H1 (cell line): ENCODE data around the gene DCP2. TPM values are rescaled to one million over a fixed set of nuclear protein-coding genes. Genes with fewer than 3 reads are reported as not detected.

Experiments
- CTCF ChIA-PET: fragments of 300-600 bp; sonication (Branson Sonifier 250); formaldehyde crosslinking; loops from one replicate; lab custom pipeline; 2021; ENCODE audit not compliant: partially characterized antibody; lab: Charles Lee
- POLR2A ChIA-PET: fragments of 300-600 bp; sonication (Branson Sonifier 250); formaldehyde crosslinking; loops from one replicate; lab custom pipeline; 2021; ENCODE audit warnings: inconsistent platforms; ENCODE audit not compliant: partially characterized antibody; lab: Charles Lee
- DNase-seq, 2 experiments: peaks; one replicate each; pipeline versions ENCODE4 v3.0.0 to v3.0.0-alpha.2; 2010 to 2022; ENCODE audit warnings: low spot score in 2 of 2, low read depth in 1 of 2, mixed read lengths in 1 of 2
- FAIRE-seq: peaks from 2 replicates; lab custom pipeline; 2011; peaks lifted over from hg19 to GRCh38; lab: Jason Lieb, UNC
- H2AFZ ChIP-seq: 2 replicates; pipeline ENCODE4 v1.8.1; 2012; ENCODE audit warnings: low read length, inconsistent platforms
- H2AK5ac ChIP-seq: 2 replicates; pipeline ENCODE4 v1.6.1; 2013; ENCODE audit warnings: low read depth, low read length
- H2BK120ac ChIP-seq: replicated peaks from 2 replicates; pipeline ENCODE3; 2013; ENCODE audit warnings: low read depth, low read length, inconsistent platforms
- H2BK12ac ChIP-seq: 2 replicates; pipeline ENCODE4 v1.6.1; 2013; ENCODE audit warnings: low read depth, low read length
- H2BK15ac ChIP-seq: 2 replicates; pipeline ENCODE4 v1.6.1; 2013; ENCODE audit warnings: low read length
- H2BK20ac ChIP-seq: 2 replicates; pipeline ENCODE4 v1.6.1; 2013; ENCODE audit warnings: low read length
- H2BK5ac ChIP-seq: 2 replicates; pipeline ENCODE4 v1.6.1; 2013; ENCODE audit warnings: low read depth, low read length
- H3K14ac ChIP-seq: 2 replicates; pipeline ENCODE4 v1.6.1; 2013; ENCODE audit warnings: inconsistent platforms; ENCODE audit not compliant: insufficient read length
- H3K18ac ChIP-seq: 2 replicates; pipeline ENCODE4 v1.6.1; 2013; ENCODE audit warnings: low read length; ENCODE audit errors: extremely low read depth
- H3K23ac ChIP-seq: 2 replicates; pipeline ENCODE4 v1.6.1; 2013; ENCODE audit warnings: inconsistent platforms; ENCODE audit not compliant: insufficient read length
- H3K23me2 ChIP-seq: 2 replicates; pipeline ENCODE4 v1.6.1; 2013; ENCODE audit warnings: low read depth, low read length
- H3K27ac ChIP-seq: 2 replicates; pipeline ENCODE4 v1.6.1; 2011; ENCODE audit warnings: low read depth, low read length, inconsistent platforms
- H3K27me3 ChIP-seq, 4 experiments: replicated peaks in 1 of 4; 1 replicate in 1 of 4; 2 replicates in 3 of 4; pipeline versions ENCODE4 v1.6.1 to v1.8.1; 2011 to 2013; ENCODE audit warnings: low read length in 3 of 4, mild to moderate bottlenecking in 3 of 4, inconsistent platforms in 2 of 4, mixed read lengths in 2 of 4, moderate library complexity in 1 of 4; ENCODE audit not compliant: control insufficient read depth in 3 of 4, insufficient read depth in 3 of 4; ENCODE audit errors: extremely low read depth in 1 of 4
- H3K36me3 ChIP-seq, 4 experiments: 2 replicates each; pipeline versions ENCODE4 v1.6.1 to v1.8.1; 2011 to 2013; ENCODE audit warnings: mild to moderate bottlenecking in 4 of 4, low read length in 3 of 4, moderate library complexity in 2 of 4, control low read depth in 1 of 4, inconsistent platforms in 1 of 4; ENCODE audit not compliant: insufficient read depth in 4 of 4, control insufficient read depth in 2 of 4
- H3K4ac ChIP-seq: replicated peaks from 2 replicates; pipeline ENCODE3; 2013; ENCODE audit warnings: low read length, low read depth, mixed read lengths, inconsistent platforms; ENCODE audit not compliant: insufficient read length
- H3K4me1 ChIP-seq, 4 experiments: replicated peaks in 1 of 4; 1 replicate in 1 of 4; 2 replicates in 3 of 4; pipeline versions ENCODE4 v1.6.1 to v1.8.1; 2011 to 2013; ENCODE audit warnings: low read length in 3 of 4, inconsistent platforms in 2 of 4, mixed read lengths in 1 of 4; ENCODE audit not compliant: insufficient read depth in 4 of 4, control insufficient read depth in 3 of 4
- H3K4me2 ChIP-seq, 2 experiments: 2 replicates each; pipeline versions ENCODE4 v1.6.1 to v1.8.1; 2011 to 2013; ENCODE audit warnings: low read depth in 2 of 2, low read length in 2 of 2, control low read depth in 1 of 2, inconsistent platforms in 1 of 2, mild to moderate bottlenecking in 1 of 2; ENCODE audit not compliant: insufficient read depth in 1 of 2
- H3K4me3 ChIP-seq, 4 experiments: fragments of 200-600, 300-600 bp in 1 of 4; sonication (generic), shearing (Covaris generic), sonication (Bioruptor Twin) in 1 of 4; 2 replicates each; pipeline versions ENCODE4 v1.5.1 to v1.8.1; 2011 to 2016; ENCODE audit warnings: low read length in 4 of 4, low read depth in 3 of 4, control low read depth in 2 of 4, inconsistent platforms in 2 of 4, mild to moderate bottlenecking in 2 of 4, mixed read lengths in 1 of 4, moderate library complexity in 1 of 4; ENCODE audit not compliant: insufficient read depth in 2 of 4; ENCODE audit errors: extremely low read depth in 1 of 4
- H3K56ac ChIP-seq: replicated peaks from 2 replicates; pipeline ENCODE3; 2013; ENCODE audit warnings: low read depth, mild to moderate bottlenecking, mixed read lengths, low read length, inconsistent platforms; ENCODE audit not compliant: insufficient read length
- H3K79me1 ChIP-seq: 2 replicates; pipeline ENCODE4 v1.6.1; 2013; ENCODE audit warnings: low read depth, low read length, control low read depth
- H3K79me2 ChIP-seq, 2 experiments: 2 replicates each; pipeline versions ENCODE4 v1.6.1 to v1.8.1; 2012 to 2013; ENCODE audit warnings: low read length in 2 of 2, mild to moderate bottlenecking in 2 of 2, inconsistent platforms in 1 of 2; ENCODE audit not compliant: insufficient read depth in 2 of 2, control insufficient read depth in 1 of 2
- H3K9ac ChIP-seq, 4 experiments: replicated peaks in 1 of 4; 1 replicate in 1 of 4; 2 replicates in 3 of 4; pipeline versions ENCODE4 v1.6.1 to v1.8.1; 2011 to 2013; ENCODE audit warnings: low read depth in 3 of 4, low read length in 3 of 4, control low read depth in 2 of 4, mild to moderate bottlenecking in 2 of 4, moderate library complexity in 2 of 4, inconsistent platforms in 1 of 4; ENCODE audit errors: extremely low read depth in 1 of 4
- H3K9me3 ChIP-seq, 2 experiments: 2 replicates each; pipeline versions ENCODE4 v1.6.1 to v1.8.1; 2012 to 2013; ENCODE audit warnings: mild to moderate bottlenecking in 2 of 2, moderate library complexity in 2 of 2, control low read depth in 1 of 2, inconsistent platforms in 1 of 2, low read depth in 1 of 2, low read length in 1 of 2, mixed read lengths in 1 of 2; ENCODE audit not compliant: insufficient read depth in 2 of 2
- H4K20me1 ChIP-seq, 2 experiments: replicated peaks in 1 of 2; 2 replicates each; pipeline versions ENCODE3 to v1.8.1; 2011 to 2013; ENCODE audit warnings: inconsistent platforms in 2 of 2, low read length in 2 of 2, mild to moderate bottlenecking in 1 of 2; ENCODE audit not compliant: insufficient read depth in 2 of 2, control insufficient read depth in 1 of 2
- H4K5ac ChIP-seq: 2 replicates; pipeline ENCODE4 v1.6.1; 2013; ENCODE audit warnings: low read length, low read depth, mixed read lengths, inconsistent platforms; ENCODE audit not compliant: insufficient read length
- H4K8ac ChIP-seq: 2 replicates; pipeline ENCODE4 v1.8.0; 2013; ENCODE audit warnings: mild to moderate bottlenecking, moderate library complexity, low read length, inconsistent platforms; ENCODE audit not compliant: insufficient read depth; ENCODE audit errors: extremely low read depth
- H4K91ac ChIP-seq: replicated peaks from 2 replicates; pipeline ENCODE3; 2013; ENCODE audit warnings: low read length, mixed read lengths, inconsistent platforms; ENCODE audit not compliant: insufficient read length
- RFX5 ChIP-seq: IDR thresholded peaks from 2 replicates; pipeline ENCODE4 v1.6.1; 2011; ENCODE audit warnings: low read depth, low read length, improper control_type of control experiment, borderline replicate concordance
- SP4 ChIP-seq: IDR thresholded peaks from 2 replicates; pipeline ENCODE4 v1.6.1; 2012; ENCODE audit warnings: low read length, inconsistent platforms
- TBP ChIP-seq: IDR thresholded peaks from 2 replicates; pipeline ENCODE4 v1.6.1; 2011; ENCODE audit warnings: low read depth, low read length, improper control_type of control experiment
- WGBS, 2 experiments: shearing (Covaris generic) in 1 of 2; methylation state at CpG; one replicate each; pipeline versions ENCODE4 v1.1.6 to v1.1.7; 2013 to 2015; ENCODE audit warnings: low lambda C conversion rate in 2 of 2, mixed read lengths in 2 of 2, inconsistent platforms in 1 of 2, low coverage in 1 of 2, missing lambda C conversion rate in 1 of 2; ENCODE audit not compliant: insufficient replicate concordance in 2 of 2, insufficient coverage in 1 of 2, insufficient read length in 1 of 2; ENCODE audit errors: extremely low coverage in 1 of 2, missing lambda C conversion rate in 1 of 2; 5-methylcytosine and 5-hydroxymethylcytosine counted together
- polyA plus RNA-seq, 7 experiments: library from polyadenylated mRNA; depleted of rRNA in 3 of 7; stranded (reverse) in 5 of 7; unstranded in 2 of 7; fragments of >200 nt in 5 of 7; fragments of 200-250 nt in 2 of 7; gene quantifications; 1 replicate in 5 of 7; 2 replicates in 1 of 7; 4 replicates in 1 of 7; pipeline versions ENCODE4 v1.2.1 to v1.2.3, GENCODE V29; 2011 to 2013; ENCODE audit warnings: missing spikeins in 2 of 7, mixed read lengths in 2 of 7
- total RNA-seq: library from RNA; stranded (reverse); fragmentation: NEBNext Ultra II Directional; extraction: Animal tissue kit (Norgen Biotek cat#: 25700); gene quantifications from 2 replicates; pipeline ENCODE4 v1.2.1, GENCODE V29; 2021

Gene DCP2
- total and polyA plus RNA-seq, 2 of the 8 experiments (the other 6 are each of a cell fraction or from before 2014, with no cell fraction given), result 14.4 to 162 TPM

- Histone ChIP-seq H3K4ac (no peak overlapping the region), H3K4me2 (peak overlapping the region in 1 of 2 experiments; percentile 3; a peak in 1 of 4 replicates), H3K9ac (no peak overlapping the region), H3K27ac (no peak overlapping the region), H4K91ac (no peak overlapping the region), H3K23me2 (no peaks in the 10 kb centered on the region), H3K4me3 (no peak overlapping the region), H4K5ac (no peak overlapping the region), H4K8ac (no peak overlapping the region; the same call in 1 of the 2 replicates), H3K4me1 (peaks cover 7 to 12% (median 11%) of the 10 kb centered on the region in 4 experiments), H4K20me1 (no peaks in the 10 kb centered on the region), H3K18ac (no peak overlapping the region), H2BK120ac (no peak overlapping the region), H2BK20ac (no peak overlapping the region), H2AK5ac (no peak overlapping the region), H2AFZ (no peak overlapping the region), H3K56ac (no peak overlapping the region), H3K23ac (no peak overlapping the region), H2BK15ac (no peak overlapping the region), H3K14ac (no peak overlapping the region), H3K79me2 (no peaks in the 10 kb centered on the region), H3K27me3 (no peaks in the 10 kb centered on the region), H3K36me3 (peaks cover 0 to 30% (median 16%) of the 10 kb centered on the region in 4 experiments; a peak in 7 of 8 replicates), H3K79me1 (peaks cover 3% of the 10 kb centered on the region; the same call in 1 of the 2 replicates), H3K9me3 (no peaks in the 10 kb centered on the region), H2BK5ac (no peak overlapping the region), H2BK12ac (no peak overlapping the region)
- 74% methylated on average over 2 of the region's 2 CpGs; no CpG with 5 or more reads in 1 of the 2 experiments for WGBS, 2 experiments
- CTCF ChIA-PET, result interaction anchor here (0.6 to 2.8 kb wide), 3 partner anchors 35 to 125 kb away, joined by 3 to 14 read pairs (median 3); no protein-coding TSS in a partner anchor
- POLR2A ChIA-PET, result interaction anchor here (0.6 to 1.6 kb wide), 8 partner anchors 12 to 500 kb away, joined by 3 to 6 read pairs (median 4); partner anchors contain the start of gene REEP5
- no peak for DNase-seq
- no peak for FAIRE-seq
- TF ChIP-seq TBP (no peak), SP4 (no peak), RFX5 (no peak)
Measured at GRCh38 chr5:113031557-113031956, 55.0 kb downstream of the DCP2 start.
